NCI-H2107 (cell line): ENCODE results near the gene H3-3A.

Experiments used
- DNase-seq: peaks from one replicate; lab custom pipeline; 2025; lab: John Stamatoyannopoulos, UW

H3-3A gene

DNA sequence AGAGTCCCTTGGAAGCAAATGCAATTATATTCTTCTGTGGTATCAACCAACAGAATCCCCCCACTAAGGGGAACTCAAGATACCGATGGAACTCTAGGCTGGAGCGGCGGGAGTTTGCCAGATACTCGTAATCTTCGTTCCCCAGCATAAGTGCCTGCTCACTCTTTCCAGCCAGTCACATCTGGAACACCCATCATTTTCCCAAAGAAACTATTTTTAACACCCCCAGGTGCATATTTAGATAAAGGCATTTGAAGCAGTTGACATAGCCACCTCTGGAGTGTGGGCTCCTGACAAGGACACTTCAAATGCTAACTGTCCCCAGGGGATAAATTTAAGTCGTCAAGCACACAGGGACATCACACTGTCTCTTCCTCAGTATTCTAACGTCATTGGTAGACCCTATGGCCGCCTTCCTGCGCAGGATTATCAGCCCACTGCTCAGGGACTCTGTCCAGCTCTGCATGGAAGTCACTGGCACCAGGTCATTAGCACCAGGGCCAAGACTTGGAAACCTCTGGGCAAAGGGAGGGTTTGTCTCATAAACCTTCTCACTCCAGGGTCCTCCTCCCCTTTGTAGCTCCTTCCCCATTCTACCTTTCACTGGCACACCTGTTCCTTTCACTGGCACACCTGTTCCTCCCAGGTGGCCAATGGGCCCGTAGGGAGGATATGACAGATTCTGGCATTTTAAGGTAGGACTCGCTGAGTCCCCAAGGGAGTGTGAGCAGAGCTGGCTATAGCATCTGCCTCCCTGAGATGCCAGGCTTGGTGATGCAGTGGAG lies 48.8 kb downstream of the H3-3A start:
- no peak for DNase-seq

- no peak for DNase-seq
These were observed 49.4 kb downstream of the H3-3A start for GRCh38 chr1:226111883-226112261.

DNA sequence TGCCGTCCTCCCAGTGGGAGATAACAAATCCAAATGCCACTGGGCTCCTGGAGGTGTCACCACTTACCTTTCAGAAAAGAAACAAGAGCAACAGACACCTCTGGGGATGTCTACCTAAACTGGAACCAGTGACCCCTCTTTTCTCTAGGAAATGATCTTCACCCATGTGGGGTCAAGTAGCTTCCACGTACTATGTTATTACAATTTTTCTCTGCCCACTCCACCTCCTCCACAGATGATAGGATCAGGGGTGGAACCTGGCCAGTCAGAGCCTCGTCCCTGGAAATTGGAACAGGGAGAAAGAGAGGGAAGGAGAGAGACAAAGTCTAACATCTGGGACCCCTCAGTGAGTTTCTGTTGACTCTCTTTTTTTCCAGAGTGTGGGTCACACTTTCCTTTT lies 50.1 kb downstream of the H3-3A start:
- DNase-seq, result no peak

GRCh38 chr1:226116673-226117072 lies 54.2 kb downstream of the H3-3A start:
- no peak for DNase-seq

GRCh38 chr1:226117330-226117729 lies 54.8 kb downstream of the H3-3A start:
- DNase-seq, result no peak

- DNase-seq, result no peak
These were observed 55.8 kb downstream of the H3-3A start for GRCh38 chr1:226118357-226118756.

DNA sequence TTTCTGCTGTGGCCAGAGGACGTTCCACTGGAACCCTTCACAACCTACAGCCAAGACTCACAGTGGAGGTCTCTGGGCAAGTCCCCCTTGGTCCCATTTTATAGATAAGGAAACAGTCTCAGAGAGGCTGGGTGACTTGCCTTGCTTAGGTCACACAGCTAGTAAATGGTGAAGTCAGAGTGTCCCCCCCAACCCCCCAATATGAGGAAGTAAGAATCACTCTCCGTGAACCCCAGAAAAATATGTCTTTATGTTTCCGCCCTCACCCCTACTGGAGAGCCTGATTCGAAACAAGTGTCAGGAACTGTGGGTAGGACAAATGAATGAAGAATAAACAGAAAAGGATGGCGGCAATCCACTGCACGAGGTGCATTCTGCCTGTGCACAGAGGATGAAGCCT lies 56.7 kb downstream of the H3-3A start:
- no peak for DNase-seq

- no peak for DNase-seq
These were observed 57.9 kb downstream of the H3-3A start for GRCh38 chr1:226120398-226120797.

DNA sequence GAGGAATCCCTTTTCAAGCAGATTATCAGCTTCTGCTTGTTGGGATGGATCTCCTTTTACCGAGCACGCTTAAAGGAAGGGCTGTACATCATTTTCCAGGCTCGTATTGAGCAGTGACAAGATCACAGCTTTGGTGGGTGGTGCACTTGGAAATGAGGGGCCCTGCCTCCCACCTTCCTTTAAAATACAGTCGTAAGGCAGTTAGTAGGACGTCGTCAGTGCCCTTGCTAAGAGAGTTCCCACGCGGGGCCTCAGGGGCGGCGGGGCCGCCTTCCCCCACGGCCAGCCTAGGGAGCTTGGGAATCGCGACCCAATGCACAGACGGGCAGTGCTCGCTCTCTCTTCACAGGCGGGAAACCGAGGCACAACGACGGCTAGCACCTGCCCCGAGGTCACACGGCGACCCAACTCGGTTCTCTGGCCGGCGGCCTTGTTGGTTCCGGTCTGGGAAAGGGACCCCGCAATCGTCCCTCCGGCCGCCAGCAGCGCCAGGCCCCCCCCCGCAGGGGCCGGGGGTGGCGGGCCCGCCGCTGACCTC lies 58.6 kb downstream of the H3-3A start:
- no peak for DNase-seq
